Measurements from ENCODE around the gene IYD.

DNA sequence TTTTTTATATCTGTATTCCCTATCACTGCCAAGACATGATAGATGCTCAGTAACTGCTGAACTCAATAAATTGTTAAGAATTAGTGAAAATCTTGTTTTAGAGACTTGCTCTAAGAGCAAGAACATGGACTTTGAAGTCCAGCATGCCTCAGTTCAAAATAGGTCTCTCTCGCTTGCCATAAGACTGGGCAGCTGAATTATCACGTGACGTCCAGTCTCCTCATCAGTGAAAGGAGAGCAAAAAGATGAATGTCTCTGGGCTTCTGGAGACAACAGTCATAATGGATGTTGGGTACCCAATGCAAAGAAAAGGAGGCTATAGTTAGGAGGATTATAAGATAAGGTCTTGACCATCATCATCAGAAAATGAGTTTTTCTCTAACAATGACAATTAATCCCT lies 82.1 kb downstream of the IYD start:
- no peak for TF ChIP-seq EZH2 (IDR thresholded peaks at IDR 0.05; ENCODE audit: low read length)
- TF ChIP-seq, protein P1, sequence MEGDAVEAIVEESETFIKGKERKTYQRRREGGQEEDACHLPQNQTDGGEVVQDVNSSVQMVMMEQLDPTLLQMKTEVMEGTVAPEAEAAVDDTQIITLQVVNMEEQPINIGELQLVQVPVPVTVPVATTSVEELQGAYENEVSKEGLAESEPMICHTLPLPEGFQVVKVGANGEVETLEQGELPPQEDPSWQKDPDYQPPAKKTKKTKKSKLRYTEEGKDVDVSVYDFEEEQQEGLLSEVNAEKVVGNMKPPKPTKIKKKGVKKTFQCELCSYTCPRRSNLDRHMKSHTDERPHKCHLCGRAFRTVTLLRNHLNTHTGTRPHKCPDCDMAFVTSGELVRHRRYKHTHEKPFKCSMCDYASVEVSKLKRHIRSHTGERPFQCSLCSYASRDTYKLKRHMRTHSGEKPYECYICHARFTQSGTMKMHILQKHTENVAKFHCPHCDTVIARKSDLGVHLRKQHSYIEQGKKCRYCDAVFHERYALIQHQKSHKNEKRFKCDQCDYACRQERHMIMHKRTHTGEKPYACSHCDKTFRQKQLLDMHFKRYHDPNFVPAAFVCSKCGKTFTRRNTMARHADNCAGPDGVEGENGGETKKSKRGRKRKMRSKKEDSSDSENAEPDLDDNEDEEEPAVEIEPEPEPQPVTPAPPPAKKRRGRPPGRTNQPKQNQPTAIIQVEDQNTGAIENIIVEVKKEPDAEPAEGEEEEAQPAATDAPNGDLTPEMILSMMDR (optimal IDR thresholded peaks at IDR 0.05 in 1 of 3, IDR thresholded peaks at IDR 0.05 in 1 of 3, conservative IDR thresholded peaks at IDR 0.05 in 1 of 3; ENCODE audit: extremely low read depth in 1 of 3, insufficient read depth in 2 of 3, low read length in 3 of 3): no peak
